Endodermal cell (in vitro differentiated cells): ENCODE data around the gene PCDH17. TPM values are rescaled to one million over a fixed set of nuclear protein-coding genes. Genes with fewer than 3 reads are reported as not detected.

ENCODE experiments used
- DNase-seq: peaks from one replicate; pipeline ENCODE4 v3.0.0-alpha.2; 2017
- H3K27ac ChIP-seq: 2 replicates; pipeline ENCODE4 v1.5.1; 2013; ENCODE audit warnings: mild to moderate bottlenecking, low read depth, low read length, moderate library complexity
- H3K27me3 ChIP-seq: 2 replicates; pipeline ENCODE4 v1.6.1; 2013; ENCODE audit warnings: mild to moderate bottlenecking, low read length, moderate library complexity; ENCODE audit not compliant: insufficient read depth, control insufficient read depth, poor library complexity, severe bottlenecking
- H3K36me3 ChIP-seq: 2 replicates; pipeline ENCODE4 v1.7.0; 2013; ENCODE audit warnings: mild to moderate bottlenecking, low read length, moderate library complexity; ENCODE audit not compliant: control insufficient read depth, insufficient read depth
- H3K4me1 ChIP-seq: one replicate; pipeline ENCODE4 v1.7.0; 2013; ENCODE audit warnings: low read length; ENCODE audit not compliant: control insufficient read depth, insufficient read depth
- H3K4me3 ChIP-seq: 2 replicates; pipeline ENCODE4 v1.5.1; 2013; ENCODE audit warnings: mild to moderate bottlenecking, low read length, moderate library complexity
- H3K9ac ChIP-seq: 2 replicates; pipeline ENCODE4 v1.6.1; 2013; ENCODE audit warnings: mild to moderate bottlenecking, low read length, moderate library complexity; ENCODE audit not compliant: poor library complexity, severe bottlenecking; ENCODE audit errors: extremely low read depth
- H3K9me3 ChIP-seq: 2 replicates; pipeline ENCODE4 v1.6.1; 2013; ENCODE audit warnings: mild to moderate bottlenecking, low read length, moderate library complexity; ENCODE audit not compliant: control insufficient read depth
- H3K27ac Mint-ChIP-seq: 2 replicates; pipeline ENCODE4 v1.8.0; 2020; ENCODE audit warnings: mixed read lengths
- H3K27me3 Mint-ChIP-seq: 2 replicates; pipeline ENCODE4 v1.8.0; 2021; ENCODE audit warnings: mild to moderate bottlenecking, mixed read lengths; ENCODE audit not compliant: insufficient read depth
- H3K36me3 Mint-ChIP-seq: 2 replicates; pipeline ENCODE4 v1.8.0; 2020; ENCODE audit warnings: low read depth, mixed read lengths
- H3K4me1 Mint-ChIP-seq: 2 replicates; pipeline ENCODE4 v1.8.0; 2020; ENCODE audit warnings: mixed read lengths
- H3K4me3 Mint-ChIP-seq: 2 replicates; pipeline ENCODE4 v1.8.0; 2020; ENCODE audit warnings: mild to moderate bottlenecking, moderate library complexity, mixed read lengths
- H3K9me3 Mint-ChIP-seq: 2 replicates; pipeline ENCODE4 v1.8.0; 2020; ENCODE audit warnings: mild to moderate bottlenecking, mixed read lengths
- CTCF ChIP-seq: fragments of 200-600 bp; sonication (generic); conservative IDR thresholded peaks from 2 replicates; pipeline ENCODE4 v1.5.0; 2021; ENCODE audit warnings: antibody characterized with exemption, mild to moderate bottlenecking
- WGBS, 2 experiments: methylation state at CpG; one replicate each; pipeline versions ENCODE4 v1.1.5 to v1.1.7; 2013; ENCODE audit warnings: missing lambda C conversion rate in 2 of 2, mixed read lengths in 1 of 2; ENCODE audit not compliant: insufficient coverage in 1 of 2, insufficient read length in 1 of 2; 5-methylcytosine and 5-hydroxymethylcytosine counted together
- total RNA-seq, 2 donors: library from RNA; stranded (reverse); fragmentation: NEBNext Ultra II Directional in 1 of 2; extraction: Animal tissue kit (Norgen Biotek cat#: 25700) in 1 of 2; gene quantifications; 2 replicates in 1 of 2; 3 replicates in 1 of 2; pipeline ENCODE4 v1.2.1, GENCODE V29; 2021

The PCDH17 gene
- total RNA-seq, 2 donors from 2014 or later, result 3.7 to 6.3 TPM

GRCh38 chr13:57665481-57665880 is 33.9 kb downstream of the PCDH17 start:
- no peaks in the 10 kb centered on the region for H3K9me3 ChIP-seq
- H3K4me3 Mint-ChIP-seq, result no peak overlapping the region
- H3K4me3 ChIP-seq, result no peak overlapping the region
- H3K4me1 Mint-ChIP-seq, result peaks cover 5% of the 10 kb centered on the region
- TF ChIP-seq CTCF, result no peak
- H3K9ac ChIP-seq, result no peak overlapping the region
- 81 to 100% methylated on average over 1 to 4 of the region's 4 CpGs for WGBS, 2 experiments
- no peaks in the 10 kb centered on the region for H3K9me3 Mint-ChIP-seq
- no peak overlapping the region for H3K27ac ChIP-seq
- no peaks in the 10 kb centered on the region for H3K27me3 Mint-ChIP-seq
- no peak for DNase-seq
- no peaks in the 10 kb centered on the region for H3K4me1 ChIP-seq
- H3K36me3 ChIP-seq, result no peaks in the 10 kb centered on the region
- no peaks in the 10 kb centered on the region for H3K36me3 Mint-ChIP-seq
- no peaks in the 10 kb centered on the region for H3K27me3 ChIP-seq
- H3K27ac Mint-ChIP-seq, result no peak overlapping the region

GRCh38 chr13:57666131-57666953 is 34.8 kb downstream of the PCDH17 start:
- WGBS, 2 experiments, result 73 to 78% methylated on average over 3 to 6 of the region's 6 CpGs
- H3K27ac ChIP-seq, result no peak overlapping the region
- no peaks in the 10 kb centered on the region for H3K27me3 Mint-ChIP-seq
- no peaks in the 10 kb centered on the region for H3K36me3 Mint-ChIP-seq
- no peak overlapping the region for H3K4me3 Mint-ChIP-seq
- H3K4me3 ChIP-seq, result no peak overlapping the region
- no peak for DNase-seq
- TF ChIP-seq CTCF, result no peak
- no peaks in the 10 kb centered on the region for H3K27me3 ChIP-seq
- H3K27ac Mint-ChIP-seq, result no peak overlapping the region
- no peaks in the 10 kb centered on the region for H3K36me3 ChIP-seq
- H3K9me3 ChIP-seq, result no peaks in the 10 kb centered on the region
- peaks cover 5% of the 10 kb centered on the region for H3K4me1 Mint-ChIP-seq
- H3K4me1 ChIP-seq, result no peaks in the 10 kb centered on the region
- H3K9ac ChIP-seq, result no peak overlapping the region
- no peaks in the 10 kb centered on the region for H3K9me3 Mint-ChIP-seq

GRCh38 chr13:57672168-57672567 is 40.6 kb downstream of the PCDH17 start:
- no peaks in the 10 kb centered on the region for H3K27me3 ChIP-seq
- H3K36me3 Mint-ChIP-seq, result no peaks in the 10 kb centered on the region
- no peaks in the 10 kb centered on the region for H3K36me3 ChIP-seq
- no peak overlapping the region for H3K4me3 ChIP-seq
- peaks cover 23% of the 10 kb centered on the region for H3K4me1 Mint-ChIP-seq
- DNase-seq, result no peak
- no peaks in the 10 kb centered on the region for H3K9me3 Mint-ChIP-seq
- H3K9ac ChIP-seq, result no peak overlapping the region
- H3K27ac ChIP-seq, result no peak overlapping the region
- H3K9me3 ChIP-seq, result no peaks in the 10 kb centered on the region
- no peak overlapping the region for H3K4me3 Mint-ChIP-seq
- peak; percentile 17 for TF ChIP-seq CTCF
- H3K27me3 Mint-ChIP-seq, result no peaks in the 10 kb centered on the region
- peak overlapping the region; percentile 35 for H3K27ac Mint-ChIP-seq
- 83% methylated on average over 1 of the region's 2 CpGs; no CpG with 5 or more reads in 1 of the 2 experiments for WGBS, 2 experiments
- no peaks in the 10 kb centered on the region for H3K4me1 ChIP-seq
